Adrenal gland (tissue), 5 donors: ENCODE results near the gene TMEM163.

ENCODE experiments used
- CTCF ChIP-seq, 6 experiments: fragments of 450-650 bp in 4 of 6; fragments of 200-600 bp in 2 of 6; sonication (generic) in 1 of 6; IDR thresholded peaks; 1 replicate in 5 of 6; 2 replicates in 1 of 6; pipeline versions ENCODE4 v1.5.1 to v1.8.0; 2016 to 2021; ENCODE audit warnings: antibody characterized with exemption in 6 of 6, mild to moderate bottlenecking in 2 of 6, moderate library complexity in 1 of 6
- POLR2A ChIP-seq, 2 donors: fragments of 450-650 bp; IDR thresholded peaks; one replicate each; pipeline ENCODE4 v1.6.1; 2017; ENCODE audit warnings: antibody characterized with exemption in 2 of 2, mild to moderate bottlenecking in 2 of 2, moderate library complexity in 1 of 2
- donor health status: DM: no; HTN: no; CAD: no.

- no peak for TF ChIP-seq CTCF (IDR thresholded peaks at IDR 0.05)
- TF ChIP-seq POLR2A (IDR thresholded peaks at IDR 0.05) = no peak
Observed at GRCh38 chr2:134527381-134527780, 191.4 kb downstream of the TMEM163 start.
